ENCODE results near the gene PADI3.

The PADI3 gene

GRCh38 chr1:17243274-17243673 lies 5.6 kb upstream of the PADI3 start:
- DNase-seq (ENCODE audit: low spot score) = no peak

GRCh38 chr1:17244821-17245740 lies 3.8 kb upstream of the PADI3 start:
- DNase-seq (ENCODE audit: low spot score) = no peak

- no peak for DNase-seq (ENCODE audit: low spot score)
Observed at GRCh38 chr1:17245816-17246325, 3.0 kb upstream of the PADI3 start.

- DNase-seq (ENCODE audit: low spot score) = no peak
Observed at GRCh38 chr1:17246971-17247370, 1.9 kb upstream of the PADI3 start.

- peak; percentile 78 for DNase-seq (ENCODE audit: low spot score)
Observed at GRCh38 chr1:17250601-17251000, 1.7 kb downstream of the PADI3 start.

GRCh38 chr1:17251246-17251645 lies 2.3 kb downstream of the PADI3 start:
- DNase-seq (ENCODE audit: low spot score) = no peak

- no peak for DNase-seq (ENCODE audit: low spot score)
Observed at GRCh38 chr1:17251701-17252376, 2.9 kb downstream of the PADI3 start.

GRCh38 chr1:17255336-17255735 lies 6.4 kb downstream of the PADI3 start:
- DNase-seq (ENCODE audit: low spot score) = no peak

GRCh38 chr1:17258116-17258757 lies 9.3 kb downstream of the PADI3 start:
- no peak for DNase-seq (ENCODE audit: low spot score)

GRCh38 chr1:17258758-17259130 lies 9.8 kb downstream of the PADI3 start:
- DNase-seq (ENCODE audit: low spot score) = no peak

GRCh38 chr1:17259233-17259873 lies 10.5 kb downstream of the PADI3 start:
- DNase-seq (ENCODE audit: low spot score) = peak; percentile 21

GRCh38 chr1:17260264-17260663 lies 11.4 kb downstream of the PADI3 start:
- DNase-seq (ENCODE audit: low spot score) = no peak

- no peak for DNase-seq (ENCODE audit: low spot score)
Observed at GRCh38 chr1:17260738-17261137, 11.8 kb downstream of the PADI3 start.

GRCh38 chr1:17263936-17264335 lies 15.0 kb downstream of the PADI3 start:
- no peak for DNase-seq (ENCODE audit: low spot score)

- DNase-seq (ENCODE audit: low spot score) = no peak
Observed at GRCh38 chr1:17264470-17264869, 15.6 kb downstream of the PADI3 start.

- no peak for DNase-seq (ENCODE audit: low spot score)
Observed at GRCh38 chr1:17265162-17265561, 16.3 kb downstream of the PADI3 start.

- DNase-seq (ENCODE audit: low spot score) = no peak
Observed at GRCh38 chr1:17265950-17266349, 17.1 kb downstream of the PADI3 start.

GRCh38 chr1:17270891-17271765 lies 22.2 kb downstream of the PADI3 start:
- DNase-seq (ENCODE audit: low spot score) = no peak

GRCh38 chr1:17272066-17272465 lies 23.2 kb downstream of the PADI3 start:
- no peak for DNase-seq (ENCODE audit: low spot score)

- peak; percentile 39 for DNase-seq (ENCODE audit: low spot score)
Observed at GRCh38 chr1:17272646-17273045, 23.7 kb downstream of the PADI3 start.

GRCh38 chr1:17273096-17273495 lies 24.2 kb downstream of the PADI3 start:
- no peak for DNase-seq (ENCODE audit: low spot score)
